NK-92 (cell line): Measurements from ENCODE around the gene SINHCAF.

ENCODE experiments used
- DNase-seq: peaks from one replicate; lab custom pipeline; 2025; ENCODE audit not compliant: unreplicated experiment; lab: John Stamatoyannopoulos, UW

The SINHCAF gene

DNA sequence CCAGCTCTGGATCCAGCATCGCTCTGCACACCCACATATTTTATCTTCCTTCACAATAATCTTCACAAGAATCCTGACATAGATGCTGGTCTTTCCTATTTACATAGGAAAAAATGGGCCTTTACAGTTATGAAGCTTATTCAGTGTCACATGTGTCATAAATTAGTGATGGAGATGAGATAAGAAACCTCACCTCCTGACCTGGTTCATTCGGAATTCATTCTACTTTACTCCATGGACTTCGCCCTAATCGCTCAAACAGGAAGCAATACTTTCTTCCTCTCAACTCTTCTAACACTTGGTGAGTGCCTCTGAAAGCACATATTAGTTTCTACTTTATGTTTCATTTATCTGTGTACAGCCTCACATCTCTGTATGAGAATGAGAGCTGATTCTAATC is 12.0 kb upstream of the SINHCAF start:
- DNase-seq, result no peak

GRCh38 chr12:31331242-31331641 is 5.3 kb upstream of the SINHCAF start:
- no peak for DNase-seq

GRCh38 chr12:31326736-31327659 is 1.0 kb upstream of the SINHCAF start:
- DNase-seq, result no peak

GRCh38 chr12:31325524-31325875 is 450 bp downstream of the SINHCAF start:
- no peak for DNase-seq

- no peak for DNase-seq
Measured at GRCh38 chr12:31324845-31325523, 966 bp downstream of the SINHCAF start.

DNA sequence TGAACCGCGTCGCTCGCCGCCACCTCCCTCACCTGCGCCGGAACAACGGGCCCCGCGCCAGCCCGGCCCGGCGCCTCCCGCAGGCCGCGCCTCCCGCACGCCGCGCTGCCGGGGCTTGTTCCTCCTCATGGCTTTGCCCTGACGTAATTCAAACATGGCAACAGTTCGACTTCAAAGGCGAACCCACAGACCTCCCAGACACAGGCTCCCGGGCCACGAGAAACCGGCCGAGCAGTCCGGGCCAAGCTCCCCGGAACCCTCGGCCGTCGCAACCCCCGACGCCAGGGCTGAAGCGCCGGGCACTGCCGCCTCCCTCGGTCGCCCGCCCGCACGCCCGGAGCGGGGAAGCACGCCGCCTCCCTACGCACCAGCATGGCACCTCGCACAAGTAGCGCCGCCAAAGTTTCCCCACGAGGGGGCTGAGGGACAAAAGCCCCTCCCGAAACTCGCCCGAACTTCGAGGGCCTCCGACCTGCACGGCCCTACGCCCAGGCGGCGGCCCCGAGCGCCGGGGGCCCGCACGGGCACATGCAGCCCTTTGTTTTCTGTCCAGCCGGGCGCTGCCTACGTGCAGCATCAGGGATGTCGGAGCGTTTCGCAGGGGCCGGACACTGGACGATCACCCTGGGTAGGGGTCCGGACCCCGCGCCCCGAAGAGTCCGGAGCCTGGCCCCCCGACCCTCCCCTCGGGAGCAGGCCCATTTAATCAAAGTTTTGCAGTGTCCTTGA is 1.7 kb downstream of the SINHCAF start:
- DNase-seq, result peak; percentile 11

- DNase-seq, result no peak
Measured at GRCh38 chr12:31323391-31324115, 2.4 kb downstream of the SINHCAF start.

- DNase-seq, result no peak
Measured at GRCh38 chr12:31322801-31323207, 3.1 kb downstream of the SINHCAF start.

- DNase-seq, result no peak
Measured at GRCh38 chr12:31321897-31322228, 4.1 kb downstream of the SINHCAF start.

GRCh38 chr12:31321186-31321896 is 4.6 kb downstream of the SINHCAF start:
- DNase-seq, result no peak

DNA sequence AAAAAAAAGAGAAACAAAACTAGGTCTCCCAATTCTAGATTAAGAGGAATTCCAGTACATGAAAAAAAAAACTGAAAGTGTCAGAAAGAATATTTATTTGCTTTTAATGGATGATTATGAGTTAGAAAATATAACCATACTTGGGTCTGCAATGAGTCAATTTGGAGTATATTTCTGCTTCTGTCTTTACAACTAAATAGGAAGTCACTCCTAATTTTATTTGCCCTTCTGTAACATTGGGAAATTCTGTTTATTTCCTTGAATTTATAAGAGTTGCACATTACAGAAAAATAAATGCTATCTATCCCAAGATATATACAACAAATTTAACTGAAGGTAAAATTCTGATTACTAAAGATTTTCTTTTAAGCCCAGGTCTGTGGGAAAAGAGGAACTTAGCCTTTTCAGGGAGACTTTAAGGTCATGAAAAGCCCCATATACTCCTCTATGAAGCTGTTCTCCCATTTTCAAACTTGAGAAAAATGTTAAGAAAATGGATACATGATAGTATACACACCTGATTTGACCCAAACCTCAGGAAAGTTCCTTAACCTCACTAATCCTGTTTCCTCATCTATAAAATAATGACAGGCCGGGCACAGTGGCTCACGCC is 7.2 kb downstream of the SINHCAF start:
- no peak for DNase-seq

- DNase-seq, result no peak
Measured at GRCh38 chr12:31317471-31318395, 8.2 kb downstream of the SINHCAF start.

GRCh38 chr12:31316891-31317290 is 9.1 kb downstream of the SINHCAF start:
- DNase-seq, result no peak

DNA sequence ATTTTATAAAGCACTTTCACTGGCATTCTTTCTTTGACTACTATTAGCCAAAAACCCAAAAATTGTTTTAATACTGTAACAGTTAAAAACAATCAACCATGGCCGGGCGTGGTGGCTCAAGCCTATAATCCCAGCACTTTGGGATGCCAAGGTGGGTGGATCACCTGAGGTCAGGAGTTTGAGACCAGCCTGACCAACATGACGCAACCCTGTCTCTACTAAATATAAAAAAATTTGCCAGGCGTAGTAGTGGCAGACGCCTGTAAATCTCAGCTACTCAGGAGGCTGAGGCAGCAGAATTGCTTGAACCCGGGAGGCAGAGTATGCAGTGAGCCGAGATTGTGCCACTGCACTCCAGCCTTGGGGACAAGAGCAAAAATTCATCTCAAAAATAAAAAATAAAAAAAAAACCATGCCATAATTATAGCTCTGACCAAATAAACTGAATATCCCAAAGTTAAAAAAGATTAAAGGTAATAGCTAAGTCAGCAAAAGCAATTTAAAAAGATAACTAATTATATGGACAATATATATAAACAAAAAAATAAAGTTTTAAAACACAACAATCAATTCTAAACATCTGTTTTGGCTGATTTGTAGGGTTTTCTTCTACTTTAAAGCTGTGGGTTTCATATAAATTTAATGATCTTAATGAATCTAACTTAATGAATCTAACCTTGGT is 10.0 kb downstream of the SINHCAF start:
- no peak for DNase-seq

DNA sequence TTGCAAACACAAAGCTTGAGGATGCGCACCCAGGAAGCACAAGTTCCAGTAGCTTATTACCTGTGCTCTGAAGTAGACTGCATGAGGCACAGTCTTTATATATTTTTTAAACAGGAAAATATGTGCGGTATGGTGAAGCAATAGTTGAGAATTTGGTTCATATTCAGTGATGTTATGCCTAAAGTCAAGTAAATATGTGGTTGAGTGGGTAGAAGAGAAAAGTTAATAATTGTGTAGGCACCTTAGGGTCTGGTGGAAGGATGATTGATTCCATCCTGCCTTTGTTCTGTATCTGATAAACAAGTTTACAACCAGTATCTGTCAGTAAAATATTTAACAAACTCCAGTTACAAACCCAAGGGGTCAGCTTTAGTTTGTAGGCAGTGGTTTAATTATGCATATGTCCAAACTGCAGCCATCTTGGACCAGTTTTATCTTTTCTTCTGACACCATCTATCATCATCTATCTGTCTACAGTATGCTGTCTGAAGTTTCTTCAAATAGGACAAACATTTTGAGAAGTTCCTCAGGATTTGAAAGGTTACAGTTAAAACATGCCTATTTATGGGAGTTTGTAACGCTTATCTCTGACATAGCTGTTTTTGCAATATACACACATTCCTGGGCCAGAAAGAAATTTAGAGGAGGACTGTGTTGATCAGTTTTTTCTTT is 10.8 kb downstream of the SINHCAF start:
- no peak for DNase-seq

DNA sequence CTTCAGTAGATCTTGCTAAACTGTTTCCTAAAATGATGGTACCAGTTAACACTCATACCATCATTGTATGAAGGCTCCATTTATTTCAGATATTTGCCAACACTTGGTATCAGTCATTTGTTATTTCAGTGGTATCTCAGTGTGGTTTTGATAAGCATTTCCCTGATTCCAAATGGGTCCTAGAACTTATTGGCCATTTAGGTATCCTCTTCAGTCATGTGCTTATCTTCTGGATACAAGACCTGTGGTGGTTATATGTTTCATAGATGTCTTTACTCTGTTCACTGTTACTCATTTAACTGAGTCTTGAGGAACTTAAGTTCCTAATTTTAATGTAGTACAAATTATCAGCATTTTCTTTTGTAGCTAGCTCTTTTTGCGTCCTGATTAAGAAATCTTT is 13.5 kb downstream of the SINHCAF start:
- DNase-seq, result no peak

GRCh38 chr12:31311634-31312258 is 14.2 kb downstream of the SINHCAF start:
- no peak for DNase-seq

DNA sequence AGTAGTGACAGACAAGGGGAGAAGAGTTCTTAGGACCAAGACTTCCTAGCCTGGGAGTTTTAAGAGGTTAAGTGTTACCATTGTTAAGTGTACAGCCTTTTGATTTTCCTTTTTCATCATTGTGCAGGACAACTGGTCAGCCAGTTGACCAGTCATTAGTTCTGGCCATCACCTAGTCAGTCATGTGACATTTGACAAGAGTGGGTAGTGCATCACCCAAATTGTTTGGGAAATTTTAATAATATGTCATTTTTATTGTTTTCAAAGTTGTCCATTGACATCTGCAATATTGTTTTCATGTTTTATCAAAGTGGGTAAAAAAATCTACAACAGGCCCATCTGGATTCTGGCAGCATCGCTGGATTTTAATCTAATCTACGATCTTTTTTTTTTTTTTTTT is 15.5 kb downstream of the SINHCAF start:
- DNase-seq, result no peak
